ENCODE data around the gene PRRG2. TPM values are rescaled to one million over a fixed set of nuclear protein-coding genes. Genes with fewer than 3 reads are reported as not detected.
A peak's percentile ranks its signal among the peaks of the same experiment; 100 is the strongest.
"Not testable (repeated sequence)": the region's sequence is repeated elsewhere in the genome, so short reads cannot be mapped to it uniquely, and the experiment has no call there.

PRRG2 gene
- polyA plus RNA-seq, 4 donors = 14.2 to 23.7 (median 18.0) TPM

DNA sequence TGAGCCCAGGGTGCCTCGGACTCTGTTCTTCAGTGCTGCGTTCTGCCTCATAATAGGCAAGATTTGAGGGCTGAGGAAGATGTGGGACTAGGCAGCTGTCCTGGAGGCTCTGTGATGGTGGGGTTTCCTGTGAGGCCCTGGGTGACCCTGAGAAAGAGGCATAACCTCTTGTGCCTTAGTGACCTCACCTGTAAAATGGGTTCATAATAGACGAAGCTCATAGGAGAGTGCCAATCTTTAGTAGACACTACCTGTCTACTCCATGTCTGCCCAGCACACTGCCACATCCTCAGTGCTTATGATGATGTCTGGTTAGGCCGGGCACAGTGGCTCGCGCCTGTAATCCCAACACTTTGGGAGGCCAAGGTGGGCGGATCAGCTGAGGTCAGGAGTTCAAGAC is 35.4 kb downstream of the PRRG2 start:
- no peak overlapping the region for H3K27ac ChIP-seq (ENCODE audit: low read depth in 1 of 3, low read length in 2 of 3)
- no peaks in the 10 kb centered on the region for H3K27me3 ChIP-seq (ENCODE audit: control insufficient read depth in 3 of 3, insufficient read depth in 3 of 3, low read length in 3 of 3)
- peaks cover 9 to 93% (median 17%) of the 10 kb centered on the region in 3 donors for H3K36me3 ChIP-seq (ENCODE audit: control insufficient read depth in 3 of 3, insufficient read depth in 2 of 3, low read depth in 1 of 3, low read length in 3 of 3)
- 95 to 96% (median 96%) methylated on average over 7 of the region's 7 CpGs for WGBS, 3 donors
- DNase-seq = no peak
- peaks cover 0 to 7% of the 10 kb centered on the region in 2 donors for H3K9me3 ChIP-seq (ENCODE audit: control insufficient read depth in 2 of 2, insufficient read depth in 1 of 2, low read depth in 1 of 2, low read length in 1 of 2)
- H3K4me1 ChIP-seq (ENCODE audit: control insufficient read depth in 3 of 3, insufficient read depth in 2 of 3, low read depth in 1 of 3, low read length in 2 of 3) = peaks cover 0 to 4% (median 0%) of the 10 kb centered on the region in 3 donors
- H3K4me3 ChIP-seq (ENCODE audit: low read depth in 1 of 3, low read length in 3 of 3) = no peak overlapping the region
- no peak for FAIRE-seq

DNA sequence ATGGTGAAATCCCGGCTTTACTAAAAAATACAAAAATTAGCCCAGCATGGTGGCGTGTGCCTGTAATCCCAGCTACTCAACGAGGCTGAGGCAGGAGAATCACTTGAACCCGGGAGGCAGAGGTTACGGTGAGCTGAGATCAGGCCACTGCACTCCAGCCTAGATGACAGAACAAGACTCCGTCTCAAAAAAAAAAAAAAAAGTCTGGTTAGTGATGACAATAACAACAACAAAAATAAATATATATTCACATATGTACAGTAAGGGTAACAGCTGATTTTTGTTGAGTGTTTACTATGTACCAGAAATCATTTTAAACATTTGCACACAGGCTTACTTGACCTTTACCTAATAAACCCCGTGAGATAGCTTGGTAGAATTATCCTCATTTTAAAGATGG is 35.8 kb downstream of the PRRG2 start:
- Histone ChIP-seq H3K9me3 (ENCODE audit: control insufficient read depth in 2 of 2, insufficient read depth in 1 of 2, low read depth in 1 of 2, low read length in 1 of 2) (peaks cover 0 to 7% of the 10 kb centered on the region in 2 donors), H3K27ac (ENCODE audit: low read depth in 1 of 3, low read length in 2 of 3) (no peak overlapping the region), H3K4me1 (ENCODE audit: control insufficient read depth in 3 of 3, insufficient read depth in 2 of 3, low read depth in 1 of 3, low read length in 2 of 3) (peaks cover 0 to 4% (median 0%) of the 10 kb centered on the region in 3 donors), H3K27me3 (ENCODE audit: control insufficient read depth in 3 of 3, insufficient read depth in 3 of 3, low read length in 3 of 3) (no peaks in the 10 kb centered on the region), H3K4me3 (ENCODE audit: low read depth in 1 of 3, low read length in 3 of 3) (no peak overlapping the region), H3K36me3 (ENCODE audit: control insufficient read depth in 3 of 3, insufficient read depth in 2 of 3, low read depth in 1 of 3, low read length in 3 of 3) (peaks cover 10 to 96% (median 17%) of the 10 kb centered on the region in 3 donors)
- DNase-seq (no peak), FAIRE-seq (no peak)
- WGBS, 3 donors = 90 to 95% (median 93%) methylated on average over 7 of the region's 7 CpGs

DNA sequence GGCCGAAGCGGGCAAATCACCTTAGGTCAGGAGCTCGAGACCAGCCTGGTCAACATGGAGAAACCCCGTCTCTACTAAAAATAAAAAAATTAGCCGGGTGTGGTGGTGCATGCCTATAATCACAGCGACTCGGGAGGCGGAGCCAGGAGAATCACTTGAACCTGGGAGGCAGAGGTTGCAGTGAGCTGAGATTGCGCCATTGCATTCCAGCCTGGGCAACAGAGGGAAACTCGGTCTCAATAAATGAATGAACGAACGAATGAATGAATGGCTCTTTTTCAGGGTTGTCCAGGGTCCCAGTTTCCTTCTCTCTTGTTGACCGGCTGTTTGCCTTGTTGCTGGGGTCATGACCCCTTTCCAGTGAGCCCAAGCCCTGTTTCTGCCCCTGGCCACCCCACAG is 36.7 kb downstream of the PRRG2 start:
- not testable (repeated sequence) for H3K4me3 ChIP-seq (ENCODE audit: low read depth in 1 of 3, low read length in 3 of 3); FAIRE-seq; H3K4me1 ChIP-seq (ENCODE audit: control insufficient read depth in 3 of 3, insufficient read depth in 2 of 3, low read depth in 1 of 3, low read length in 2 of 3); H3K9me3 ChIP-seq (ENCODE audit: control insufficient read depth in 2 of 2, insufficient read depth in 1 of 2, low read depth in 1 of 2, low read length in 1 of 2); H3K27ac ChIP-seq (ENCODE audit: low read depth in 1 of 3, low read length in 2 of 3); H3K27me3 ChIP-seq (ENCODE audit: control insufficient read depth in 3 of 3, insufficient read depth in 3 of 3, low read length in 3 of 3); DNase-seq
- H3K36me3 ChIP-seq (ENCODE audit: control insufficient read depth in 3 of 3, insufficient read depth in 2 of 3, low read depth in 1 of 3, low read length in 3 of 3) = peaks cover 10 to 92% (median 17%) of the 10 kb centered on the region in 3 donors
- 92 to 93% (median 92%) methylated on average over 13 of the region's 13 CpGs for WGBS, 3 donors

GRCh38 chr19:49624967-49625910 is 44.1 kb downstream of the PRRG2 start:
- Histone ChIP-seq H3K36me3 (ENCODE audit: control insufficient read depth in 3 of 3, insufficient read depth in 2 of 3, low read depth in 1 of 3, low read length in 3 of 3) (peaks cover 4 to 83% (median 20%) of the 10 kb centered on the region in 3 donors), H3K27me3 (ENCODE audit: control insufficient read depth in 3 of 3, insufficient read depth in 3 of 3, low read length in 3 of 3) (no peaks in the 10 kb centered on the region), H3K9me3 (ENCODE audit: control insufficient read depth in 2 of 2, insufficient read depth in 1 of 2, low read depth in 1 of 2, low read length in 1 of 2) (no peaks in the 10 kb centered on the region), H3K27ac (ENCODE audit: low read depth in 1 of 3, low read length in 2 of 3) (no peak overlapping the region), H3K4me1 (ENCODE audit: control insufficient read depth in 3 of 3, insufficient read depth in 2 of 3, low read depth in 1 of 3, low read length in 2 of 3) (no peaks in the 10 kb centered on the region), H3K4me3 (ENCODE audit: low read depth in 1 of 3, low read length in 3 of 3) (no peak overlapping the region)
- no peak for FAIRE-seq
- WGBS, 3 donors = 76 to 80% (median 78%) methylated on average over 24 to 27 of the region's 27 CpGs
- DNase-seq = no peak

- Histone ChIP-seq H3K4me3 (ENCODE audit: low read depth in 1 of 3, low read length in 3 of 3) (no peak overlapping the region), H3K27ac (ENCODE audit: low read depth in 1 of 3, low read length in 2 of 3) (no peak overlapping the region), H3K9me3 (ENCODE audit: control insufficient read depth in 2 of 2, insufficient read depth in 1 of 2, low read depth in 1 of 2, low read length in 1 of 2) (no peaks in the 10 kb centered on the region), H3K27me3 (ENCODE audit: control insufficient read depth in 3 of 3, insufficient read depth in 3 of 3, low read length in 3 of 3) (no peaks in the 10 kb centered on the region), H3K4me1 (ENCODE audit: control insufficient read depth in 3 of 3, insufficient read depth in 2 of 3, low read depth in 1 of 3, low read length in 2 of 3) (peaks cover 0 to 7% (median 0%) of the 10 kb centered on the region in 3 donors), H3K36me3 (ENCODE audit: control insufficient read depth in 3 of 3, insufficient read depth in 2 of 3, low read depth in 1 of 3, low read length in 3 of 3) (peaks cover 4 to 77% (median 20%) of the 10 kb centered on the region in 3 donors)
- DNase-seq (no peak), FAIRE-seq (no peak)
- 87 to 93% (median 87%) methylated on average over 11 of the region's 11 CpGs for WGBS, 3 donors
Observed at GRCh38 chr19:49626226-49626625, 45.1 kb downstream of the PRRG2 start.

DNA sequence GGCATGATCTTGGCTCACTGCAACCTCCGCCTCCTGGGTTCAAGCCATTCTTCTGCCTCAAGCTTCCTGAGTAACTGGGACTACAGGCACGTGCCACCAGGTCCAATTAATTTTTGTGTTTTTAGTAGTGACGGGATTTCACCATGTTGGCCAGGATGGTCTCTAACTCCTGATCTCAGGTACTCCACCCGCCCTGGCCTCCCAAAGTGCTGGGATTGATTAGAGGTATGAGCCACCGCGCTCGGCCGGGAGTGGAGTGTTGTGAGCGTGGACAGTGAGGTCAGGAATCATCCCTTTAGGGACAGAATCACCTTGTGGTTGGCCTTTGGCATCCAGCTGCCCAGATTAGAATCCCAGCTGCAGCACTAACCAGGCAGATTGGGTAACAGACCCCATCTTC is 48.5 kb downstream of the PRRG2 start:
- no peak for FAIRE-seq
- peaks cover 0 to 10% (median 0%) of the 10 kb centered on the region in 3 donors for H3K4me1 ChIP-seq (ENCODE audit: control insufficient read depth in 3 of 3, insufficient read depth in 2 of 3, low read depth in 1 of 3, low read length in 2 of 3)
- peaks cover 4 to 51% (median 16%) of the 10 kb centered on the region in 3 donors for H3K36me3 ChIP-seq (ENCODE audit: control insufficient read depth in 3 of 3, insufficient read depth in 2 of 3, low read depth in 1 of 3, low read length in 3 of 3)
- no peak for DNase-seq
- 91 to 95% (median 94%) methylated on average over 9 of the region's 9 CpGs for WGBS, 3 donors
- no peaks in the 10 kb centered on the region for H3K9me3 ChIP-seq (ENCODE audit: control insufficient read depth in 2 of 2, insufficient read depth in 1 of 2, low read depth in 1 of 2, low read length in 1 of 2)
- no peaks in the 10 kb centered on the region for H3K27me3 ChIP-seq (ENCODE audit: control insufficient read depth in 3 of 3, insufficient read depth in 3 of 3, low read length in 3 of 3)
- no peak overlapping the region for H3K27ac ChIP-seq (ENCODE audit: low read depth in 1 of 3, low read length in 2 of 3)
- H3K4me3 ChIP-seq (ENCODE audit: low read depth in 1 of 3, low read length in 3 of 3) = no peak overlapping the region

DNA sequence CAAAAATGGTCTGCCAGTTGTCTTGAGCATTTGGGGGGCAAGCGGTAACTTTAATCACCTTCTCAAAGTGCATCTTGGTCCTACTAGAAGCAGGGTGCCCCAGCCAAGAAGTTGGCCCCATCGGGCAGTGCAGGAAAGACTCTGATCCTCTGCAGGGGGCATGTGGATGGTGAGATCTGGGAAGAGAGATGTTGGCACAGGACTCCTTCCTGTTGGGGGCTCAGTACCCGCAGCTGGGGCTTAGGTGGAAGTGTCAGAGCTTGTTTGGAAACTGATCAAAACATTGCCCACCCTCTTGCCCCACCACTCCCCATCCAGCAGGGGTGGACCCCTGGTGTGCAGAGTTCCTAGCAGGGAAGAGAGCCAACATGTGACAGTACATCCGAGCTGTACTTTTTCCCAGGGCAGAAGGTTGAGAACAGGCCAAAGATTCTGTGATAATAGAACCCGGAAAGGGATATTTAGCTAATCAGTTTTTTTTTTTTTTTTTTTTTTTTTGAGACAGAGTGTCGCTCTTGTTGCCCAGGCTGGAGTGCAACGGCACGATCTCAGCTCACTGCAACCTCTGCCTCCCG is 50.0 kb downstream of the PRRG2 start:
- Histone ChIP-seq H3K27me3 (ENCODE audit: control insufficient read depth in 3 of 3, insufficient read depth in 3 of 3, low read length in 3 of 3) (peaks cover 0 to 7% (median 0%) of the 10 kb centered on the region in 3 donors), H3K4me1 (ENCODE audit: control insufficient read depth in 3 of 3, insufficient read depth in 2 of 3, low read depth in 1 of 3, low read length in 2 of 3) (peaks cover 0 to 16% (median 0%) of the 10 kb centered on the region in 3 donors), H3K4me3 (ENCODE audit: low read depth in 1 of 3, low read length in 3 of 3) (no peak overlapping the region), H3K36me3 (ENCODE audit: control insufficient read depth in 3 of 3, insufficient read depth in 2 of 3, low read depth in 1 of 3, low read length in 3 of 3) (peaks cover 2 to 46% (median 4%) of the 10 kb centered on the region in 3 donors), H3K9me3 (ENCODE audit: control insufficient read depth in 2 of 2, insufficient read depth in 1 of 2, low read depth in 1 of 2, low read length in 1 of 2) (no peaks in the 10 kb centered on the region), H3K27ac (ENCODE audit: low read depth in 1 of 3, low read length in 2 of 3) (peak overlapping the region in 1 of 3 donors; percentile 4)
- 16 to 36% (median 30%) methylated on average over 8 to 9 of the region's 9 CpGs for WGBS, 3 donors
- peak in 1 of 2 donors; percentile 67 for DNase-seq
- FAIRE-seq = no peak

- peaks cover 0 to 19% (median 0%) of the 10 kb centered on the region in 3 donors for H3K4me1 ChIP-seq (ENCODE audit: control insufficient read depth in 3 of 3, insufficient read depth in 2 of 3, low read depth in 1 of 3, low read length in 2 of 3)
- no peak overlapping the region for H3K27ac ChIP-seq (ENCODE audit: low read depth in 1 of 3, low read length in 2 of 3)
- FAIRE-seq (no peak), DNase-seq (no peak)
- peaks cover 0 to 13% (median 0%) of the 10 kb centered on the region in 3 donors for H3K27me3 ChIP-seq (ENCODE audit: control insufficient read depth in 3 of 3, insufficient read depth in 3 of 3, low read length in 3 of 3)
- peaks cover 0 to 45% (median 1%) of the 10 kb centered on the region in 3 donors for H3K36me3 ChIP-seq (ENCODE audit: control insufficient read depth in 3 of 3, insufficient read depth in 2 of 3, low read depth in 1 of 3, low read length in 3 of 3)
- no peak overlapping the region for H3K4me3 ChIP-seq (ENCODE audit: low read depth in 1 of 3, low read length in 3 of 3)
- WGBS, 3 donors = 69 to 82% (median 78%) methylated on average over 19 of the region's 19 CpGs
- no peaks in the 10 kb centered on the region for H3K9me3 ChIP-seq (ENCODE audit: control insufficient read depth in 2 of 2, insufficient read depth in 1 of 2, low read depth in 1 of 2, low read length in 1 of 2)
Observed at GRCh38 chr19:49631610-49632192, 50.6 kb downstream of the PRRG2 start.
